H9 (cell line): ENCODE data around the gene CDAN1. TPM values are rescaled to one million over a fixed set of nuclear protein-coding genes. Genes with fewer than 3 reads are reported as not detected.

Experiments used
- DNase-seq: peaks from one replicate; pipeline ENCODE4 v3.0.0-alpha.2; 2017
- H2AFZ ChIP-seq: one replicate; pipeline ENCODE4 v1.6.1; 2013; ENCODE audit warnings: mild to moderate bottlenecking, low read length, control low read depth, moderate library complexity
- H2AK5ac ChIP-seq: 2 replicates; pipeline ENCODE4 v1.6.1; 2013; ENCODE audit warnings: low read length, control low read depth, mixed read lengths; ENCODE audit not compliant: insufficient read length
- H2BK120ac ChIP-seq: one replicate; pipeline ENCODE4 v1.6.1; 2013; ENCODE audit warnings: low read depth, mild to moderate bottlenecking, low read length, control low read depth, inconsistent platforms; ENCODE audit not compliant: poor library complexity, severe bottlenecking
- H2BK12ac ChIP-seq: 2 replicates; pipeline ENCODE4 v1.6.1; 2013; ENCODE audit warnings: low read length, control low read depth, mixed read lengths, low read depth; ENCODE audit not compliant: insufficient read length
- H2BK15ac ChIP-seq: 2 replicates; pipeline ENCODE4 v1.6.1; 2013; ENCODE audit warnings: low read depth, low read length, control low read depth
- H2BK20ac ChIP-seq: one replicate; pipeline ENCODE4 v1.6.1; 2013; ENCODE audit warnings: low read depth, mild to moderate bottlenecking, low read length, control low read depth, inconsistent platforms; ENCODE audit not compliant: poor library complexity, severe bottlenecking
- H2BK5ac ChIP-seq: 2 replicates; pipeline ENCODE4 v1.6.1; 2013; ENCODE audit warnings: low read length, control low read depth, mixed read lengths; ENCODE audit not compliant: insufficient read length
- H3K14ac ChIP-seq: 2 replicates; pipeline ENCODE4 v1.6.1; 2013; ENCODE audit warnings: low read length, control low read depth; ENCODE audit not compliant: insufficient read depth
- H3K18ac ChIP-seq: 2 replicates; pipeline ENCODE4 v1.6.1; 2013; ENCODE audit warnings: low read depth, mild to moderate bottlenecking, mixed read lengths, low read length, control low read depth; ENCODE audit not compliant: insufficient read length
- H3K23ac ChIP-seq: 2 replicates; pipeline ENCODE4 v1.6.1; 2013; ENCODE audit warnings: low read length, control low read depth, mixed read lengths, low read depth; ENCODE audit not compliant: insufficient read length
- H3K23me2 ChIP-seq: 2 replicates; pipeline ENCODE4 v1.6.1; 2013; ENCODE audit warnings: low read depth, mild to moderate bottlenecking, mixed read lengths, low read length, control low read depth; ENCODE audit not compliant: insufficient read length, poor library complexity, severe bottlenecking
- H3K27ac ChIP-seq: 2 replicates; pipeline ENCODE4 v1.5.1; 2013; ENCODE audit warnings: low read length, control low read depth, mixed read lengths, low read depth; ENCODE audit not compliant: insufficient read length
- H3K27me3 ChIP-seq: 2 replicates; pipeline ENCODE4 v1.6.1; 2013; ENCODE audit warnings: low read length, control low read depth, inconsistent platforms; ENCODE audit not compliant: insufficient read depth
- H3K4ac ChIP-seq: 2 replicates; pipeline ENCODE4 v1.6.1; 2013; ENCODE audit warnings: low read depth, mild to moderate bottlenecking, control low read depth, inconsistent platforms, low read length, moderate library complexity
- H3K4me1 ChIP-seq: 2 replicates; pipeline ENCODE4 v1.6.1; 2013; ENCODE audit warnings: low read length, control low read depth, inconsistent platforms; ENCODE audit not compliant: insufficient read depth
- H3K4me2 ChIP-seq: 2 replicates; pipeline ENCODE4 v1.6.1; 2013; ENCODE audit warnings: low read length, control low read depth, mixed read lengths; ENCODE audit not compliant: insufficient read length, insufficient read depth
- H3K56ac ChIP-seq: 2 replicates; pipeline ENCODE4 v1.6.1; 2013; ENCODE audit warnings: low read depth, mild to moderate bottlenecking, mixed read lengths, low read length, control low read depth; ENCODE audit not compliant: insufficient read length
- H3K79me1 ChIP-seq: 2 replicates; pipeline ENCODE4 v1.6.1; 2013; ENCODE audit warnings: low read depth, mild to moderate bottlenecking, moderate library complexity, low read length, control low read depth, inconsistent platforms; ENCODE audit not compliant: insufficient read depth, poor library complexity, severe bottlenecking
- H3K79me2 ChIP-seq: 2 replicates; pipeline ENCODE4 v1.6.1; 2013; ENCODE audit warnings: low read length, control low read depth, inconsistent platforms; ENCODE audit not compliant: insufficient read depth
- H3K9ac ChIP-seq: 2 replicates; pipeline ENCODE4 v1.6.1; 2013; ENCODE audit warnings: low read length, control low read depth, mixed read lengths; ENCODE audit not compliant: insufficient read length; ENCODE audit errors: extremely low read depth
- H3K9me3 ChIP-seq: one replicate; pipeline ENCODE4 v1.6.1; 2013; ENCODE audit warnings: low read depth, low read length, inconsistent platforms; ENCODE audit not compliant: control insufficient read depth
- H3T11ph ChIP-seq: one replicate; pipeline ENCODE4 v1.6.1; 2013; ENCODE audit warnings: mild to moderate bottlenecking, low read length, control low read depth, inconsistent platforms
- H4K20me1 ChIP-seq: one replicate; pipeline ENCODE4 v1.6.1; 2013; ENCODE audit not compliant: control insufficient read depth, insufficient read length, insufficient read depth
- H4K5ac ChIP-seq: 2 replicates; pipeline ENCODE4 v1.6.1; 2013; ENCODE audit warnings: low read depth, mild to moderate bottlenecking, mixed read lengths, low read length, control low read depth; ENCODE audit not compliant: insufficient read length
- H4K8ac ChIP-seq: replicated peaks from 2 replicates; pipeline ENCODE4 v1.6.1; 2013; ENCODE audit warnings: low read length, control low read depth, mixed read lengths, low read depth; ENCODE audit not compliant: insufficient read length
- H4K91ac ChIP-seq: 2 replicates; pipeline ENCODE4 v1.6.1; 2013; ENCODE audit warnings: low read depth, mild to moderate bottlenecking, moderate library complexity, mixed read lengths, low read length, control low read depth; ENCODE audit not compliant: insufficient read length
- H3K27ac Mint-ChIP-seq, 3 experiments: 2 replicates in 2 of 3; 3 replicates in 1 of 3; pipeline ENCODE4 v1.8.0; 2020 to 2021; ENCODE audit warnings: mixed read lengths in 3 of 3, mild to moderate bottlenecking in 1 of 3, moderate library complexity in 1 of 3
- H3K27me3 Mint-ChIP-seq: 2 replicates; pipeline ENCODE4 v1.8.0; 2021; ENCODE audit warnings: low read depth, mild to moderate bottlenecking, moderate library complexity, mixed read lengths
- H3K36me3 Mint-ChIP-seq, 3 experiments: 2 replicates in 2 of 3; 3 replicates in 1 of 3; pipeline ENCODE4 v1.8.0; 2020 to 2021; ENCODE audit warnings: low read depth in 3 of 3, mixed read lengths in 3 of 3; ENCODE audit not compliant: insufficient read depth in 1 of 3
- H3K4me1 Mint-ChIP-seq, 2 experiments: 2 replicates each; pipeline ENCODE4 v1.8.0; 2020; ENCODE audit warnings: mixed read lengths in 2 of 2
- H3K4me3 Mint-ChIP-seq, 2 experiments: 2 replicates in 1 of 2; 3 replicates in 1 of 2; pipeline ENCODE4 v1.8.0; 2020 to 2021; ENCODE audit warnings: mild to moderate bottlenecking in 2 of 2, mixed read lengths in 2 of 2, moderate library complexity in 1 of 2
- H3K9me3 Mint-ChIP-seq, 2 experiments: 2 replicates in 1 of 2; 3 replicates in 1 of 2; pipeline ENCODE4 v1.8.0; 2020; ENCODE audit warnings: mild to moderate bottlenecking in 2 of 2, mixed read lengths in 2 of 2, moderate library complexity in 1 of 2
- WGBS: extraction: QIAGEN DNeasy Blood & Tissue Kit; methylation state at CpG from one replicate; pipeline ENCODE4 v1.1.7; 2013; ENCODE audit warnings: missing lambda C conversion rate, low lambda C conversion rate, mixed read lengths; ENCODE audit not compliant: insufficient read length; ENCODE audit errors: extremely low coverage; 5-methylcytosine and 5-hydroxymethylcytosine counted together
- total RNA-seq: library from RNA; stranded (reverse); gene quantifications from 2 replicates; pipeline ENCODE4 v1.2.1, GENCODE V29; 2021
- TF ChIP-seq, protein P1 (sequence below): fragments of 200-600 bp; sonication (generic); conservative IDR thresholded peaks from 3 replicates; pipeline ENCODE4 v1.8.0; 2021; ENCODE audit warnings: antibody characterized with exemption, mild to moderate bottlenecking

CDAN1 gene
- total RNA-seq, 1 experiment from 2014 or later, result 20.4 TPM

DNA sequence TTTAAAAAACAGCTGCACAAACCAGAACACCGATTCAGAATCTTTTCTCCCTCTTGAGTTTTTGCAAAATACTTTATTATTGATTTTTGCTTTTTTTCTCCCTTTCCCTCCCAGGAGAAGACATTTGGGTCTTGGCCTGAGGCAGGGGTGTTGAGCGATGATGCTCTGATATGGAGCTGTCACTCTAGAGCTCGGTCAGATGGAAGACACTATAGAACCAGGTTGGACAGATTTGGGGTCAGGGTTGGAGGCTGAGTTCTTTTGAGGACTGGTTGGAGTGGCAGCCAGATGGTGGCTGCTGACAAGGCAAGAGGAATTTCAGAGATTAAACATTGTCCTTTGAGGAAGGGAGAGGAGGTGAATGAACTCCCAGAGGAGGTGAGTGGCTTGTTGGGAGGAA, 16.9 kb downstream of the CDAN1 start:
- no peak overlapping the region for H4K5ac ChIP-seq
- peak overlapping the region; percentile 13 for H3K9ac ChIP-seq
- DNase-seq, result no peak
- H3K23me2 ChIP-seq, result no peaks in the 10 kb centered on the region
- H2BK12ac ChIP-seq, result no peak overlapping the region
- H3K23ac ChIP-seq, result no peak overlapping the region
- no peaks in the 10 kb centered on the region for H3K9me3 Mint-ChIP-seq
- H2BK20ac ChIP-seq, result no peak overlapping the region
- no peak overlapping the region for H2BK15ac ChIP-seq
- no peaks in the 10 kb centered on the region; the same call in 1 of the 2 replicates for H3K27me3 Mint-ChIP-seq
- no peaks in the 10 kb centered on the region for H4K20me1 ChIP-seq
- H2BK5ac ChIP-seq, result no peak overlapping the region
- H3K18ac ChIP-seq, result no peak overlapping the region
- no peak overlapping the region for H2AFZ ChIP-seq
- no peaks in the 10 kb centered on the region for H3K9me3 ChIP-seq
- H3K27ac Mint-ChIP-seq, result peak overlapping the region in 2 of 3 experiments; percentile 17 to 32; a peak in 3 of 7 replicates
- no peak overlapping the region for H3T11ph ChIP-seq
- peaks cover 5 to 34% (median 31%) of the 10 kb centered on the region in 3 experiments; a peak in 6 of 7 replicates for H3K36me3 Mint-ChIP-seq
- H3K27ac ChIP-seq, result no peak overlapping the region
- no peak overlapping the region for H3K4ac ChIP-seq
- H4K8ac ChIP-seq, result no peak overlapping the region
- H3K56ac ChIP-seq, result no peak overlapping the region
- H4K91ac ChIP-seq, result no peak overlapping the region
- H3K79me2 ChIP-seq, result no peaks in the 10 kb centered on the region
- H3K14ac ChIP-seq, result no peak overlapping the region
- WGBS, result no CpG with 5 or more reads among the region's 3 CpGs
- no peak overlapping the region for H2BK120ac ChIP-seq
- no peaks in the 10 kb centered on the region for H3K4me1 Mint-ChIP-seq
- no peaks in the 10 kb centered on the region for H3K79me1 ChIP-seq
- no peaks in the 10 kb centered on the region for H3K27me3 ChIP-seq
- no peak overlapping the region for H2AK5ac ChIP-seq
- no peak overlapping the region for H3K4me3 Mint-ChIP-seq
- H3K4me2 ChIP-seq, result no peak overlapping the region
- TF ChIP-seq, protein P1, sequence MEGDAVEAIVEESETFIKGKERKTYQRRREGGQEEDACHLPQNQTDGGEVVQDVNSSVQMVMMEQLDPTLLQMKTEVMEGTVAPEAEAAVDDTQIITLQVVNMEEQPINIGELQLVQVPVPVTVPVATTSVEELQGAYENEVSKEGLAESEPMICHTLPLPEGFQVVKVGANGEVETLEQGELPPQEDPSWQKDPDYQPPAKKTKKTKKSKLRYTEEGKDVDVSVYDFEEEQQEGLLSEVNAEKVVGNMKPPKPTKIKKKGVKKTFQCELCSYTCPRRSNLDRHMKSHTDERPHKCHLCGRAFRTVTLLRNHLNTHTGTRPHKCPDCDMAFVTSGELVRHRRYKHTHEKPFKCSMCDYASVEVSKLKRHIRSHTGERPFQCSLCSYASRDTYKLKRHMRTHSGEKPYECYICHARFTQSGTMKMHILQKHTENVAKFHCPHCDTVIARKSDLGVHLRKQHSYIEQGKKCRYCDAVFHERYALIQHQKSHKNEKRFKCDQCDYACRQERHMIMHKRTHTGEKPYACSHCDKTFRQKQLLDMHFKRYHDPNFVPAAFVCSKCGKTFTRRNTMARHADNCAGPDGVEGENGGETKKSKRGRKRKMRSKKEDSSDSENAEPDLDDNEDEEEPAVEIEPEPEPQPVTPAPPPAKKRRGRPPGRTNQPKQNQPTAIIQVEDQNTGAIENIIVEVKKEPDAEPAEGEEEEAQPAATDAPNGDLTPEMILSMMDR, result no peak
- no peaks in the 10 kb centered on the region for H3K4me1 ChIP-seq
